Chondrocyte (in vitro differentiated cells): Measurements from ENCODE around the gene HPSE2. TPM values are rescaled to one million over a fixed set of nuclear protein-coding genes. Genes with fewer than 3 reads are reported as not detected.

Source experiments
- DNase-seq: peaks from one replicate; pipeline ENCODE4 v3.0.0; 2021; ENCODE audit warnings: mixed read lengths, low spot score
- H3K27ac Mint-ChIP-seq: one replicate; pipeline ENCODE4 v1.8.0; 2021; ENCODE audit warnings: mild to moderate bottlenecking, moderate library complexity, mixed read lengths; ENCODE audit not compliant: unreplicated experiment
- H3K27me3 Mint-ChIP-seq: 2 replicates; pipeline ENCODE4 v1.8.0; 2021; ENCODE audit warnings: low read depth, mixed read lengths
- H3K36me3 Mint-ChIP-seq: 2 replicates; pipeline ENCODE4 v1.8.0; 2021; ENCODE audit warnings: low read depth, mixed read lengths
- H3K4me1 Mint-ChIP-seq: 2 replicates; pipeline ENCODE4 v1.8.0; 2021; ENCODE audit warnings: low read depth, mild to moderate bottlenecking, mixed read lengths
- H3K4me3 Mint-ChIP-seq: one replicate; pipeline ENCODE4 v1.8.0; 2021; ENCODE audit warnings: mild to moderate bottlenecking, moderate library complexity, mixed read lengths; ENCODE audit not compliant: unreplicated experiment
- H3K9me3 Mint-ChIP-seq: 2 replicates; pipeline ENCODE4 v1.8.0; 2021; ENCODE audit warnings: low read depth, mixed read lengths
- total RNA-seq: library from RNA; stranded (reverse); gene quantifications from 3 replicates; pipeline ENCODE4 v1.2.1, GENCODE V29; 2021
- TF ChIP-seq, protein P1 (sequence below): fragments of 200-600 bp; sonication (generic); IDR thresholded peaks from 2 replicates; pipeline ENCODE4 v1.5.0; 2021; ENCODE audit warnings: antibody characterized with exemption, mild to moderate bottlenecking, moderate library complexity

Gene HPSE2
- total RNA-seq, 1 donor from 2014 or later: not detected

DNA sequence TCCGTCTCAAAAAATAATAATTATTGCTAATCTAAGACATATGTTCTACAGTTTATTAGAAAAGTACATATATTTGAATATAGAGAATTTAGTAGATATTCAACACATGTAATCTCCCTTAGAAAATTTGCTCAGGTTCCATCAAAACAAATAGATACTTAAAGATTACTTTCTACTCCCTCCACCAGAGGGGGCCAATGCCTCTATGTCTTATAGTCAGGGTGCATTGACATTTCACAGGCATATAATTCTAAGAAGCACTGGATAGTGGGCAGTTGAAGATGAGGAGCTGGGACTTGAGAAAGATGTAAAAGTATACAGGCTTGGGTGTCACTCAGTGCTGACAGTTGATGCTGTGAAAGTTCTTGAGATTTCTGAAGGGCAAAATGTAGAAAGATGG, 487.4 kb downstream of the HPSE2 start:
- Mint-ChIP-seq H3K36me3 (no peaks in the 10 kb centered on the region), H3K27me3 (no peaks in the 10 kb centered on the region), H3K27ac (no peak overlapping the region)

DNA sequence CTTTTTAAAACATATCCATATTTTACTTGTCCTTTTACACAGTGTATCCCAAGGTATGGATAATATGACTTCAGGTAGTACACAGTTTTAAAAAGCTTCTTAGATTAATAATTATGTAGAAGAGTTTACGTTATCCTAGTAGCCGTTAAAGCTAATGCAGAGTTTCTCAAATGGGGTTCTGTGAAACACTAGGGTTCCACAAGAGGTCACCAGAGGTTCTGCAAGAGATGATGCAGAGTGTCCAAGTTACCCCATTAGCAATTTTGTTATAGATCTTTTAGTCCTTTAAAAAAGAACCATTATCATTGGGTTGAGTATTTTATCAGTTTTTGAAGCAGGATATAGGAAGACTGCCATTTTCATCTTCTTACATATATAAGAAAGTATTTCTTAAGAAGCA, 490.0 kb downstream of the HPSE2 start:
- TF ChIP-seq, protein P1, sequence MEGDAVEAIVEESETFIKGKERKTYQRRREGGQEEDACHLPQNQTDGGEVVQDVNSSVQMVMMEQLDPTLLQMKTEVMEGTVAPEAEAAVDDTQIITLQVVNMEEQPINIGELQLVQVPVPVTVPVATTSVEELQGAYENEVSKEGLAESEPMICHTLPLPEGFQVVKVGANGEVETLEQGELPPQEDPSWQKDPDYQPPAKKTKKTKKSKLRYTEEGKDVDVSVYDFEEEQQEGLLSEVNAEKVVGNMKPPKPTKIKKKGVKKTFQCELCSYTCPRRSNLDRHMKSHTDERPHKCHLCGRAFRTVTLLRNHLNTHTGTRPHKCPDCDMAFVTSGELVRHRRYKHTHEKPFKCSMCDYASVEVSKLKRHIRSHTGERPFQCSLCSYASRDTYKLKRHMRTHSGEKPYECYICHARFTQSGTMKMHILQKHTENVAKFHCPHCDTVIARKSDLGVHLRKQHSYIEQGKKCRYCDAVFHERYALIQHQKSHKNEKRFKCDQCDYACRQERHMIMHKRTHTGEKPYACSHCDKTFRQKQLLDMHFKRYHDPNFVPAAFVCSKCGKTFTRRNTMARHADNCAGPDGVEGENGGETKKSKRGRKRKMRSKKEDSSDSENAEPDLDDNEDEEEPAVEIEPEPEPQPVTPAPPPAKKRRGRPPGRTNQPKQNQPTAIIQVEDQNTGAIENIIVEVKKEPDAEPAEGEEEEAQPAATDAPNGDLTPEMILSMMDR: no peak
- no peaks in the 10 kb centered on the region for H3K27me3 Mint-ChIP-seq
- H3K4me3 Mint-ChIP-seq: no peak overlapping the region
- DNase-seq: no peak
- no peaks in the 10 kb centered on the region for H3K9me3 Mint-ChIP-seq
- H3K4me1 Mint-ChIP-seq: no peaks in the 10 kb centered on the region
- no peak overlapping the region for H3K27ac Mint-ChIP-seq
- no peaks in the 10 kb centered on the region for H3K36me3 Mint-ChIP-seq

More for the DNA sequence above, 487.4 kb downstream of the HPSE2 start:
- no peak for DNase-seq
- no peaks in the 10 kb centered on the region for H3K4me1 Mint-ChIP-seq
- peaks cover 7% of the 10 kb centered on the region for H3K9me3 Mint-ChIP-seq
- TF ChIP-seq, protein P1: peak; percentile 59
- H3K4me3 Mint-ChIP-seq: no peak overlapping the region

DNA sequence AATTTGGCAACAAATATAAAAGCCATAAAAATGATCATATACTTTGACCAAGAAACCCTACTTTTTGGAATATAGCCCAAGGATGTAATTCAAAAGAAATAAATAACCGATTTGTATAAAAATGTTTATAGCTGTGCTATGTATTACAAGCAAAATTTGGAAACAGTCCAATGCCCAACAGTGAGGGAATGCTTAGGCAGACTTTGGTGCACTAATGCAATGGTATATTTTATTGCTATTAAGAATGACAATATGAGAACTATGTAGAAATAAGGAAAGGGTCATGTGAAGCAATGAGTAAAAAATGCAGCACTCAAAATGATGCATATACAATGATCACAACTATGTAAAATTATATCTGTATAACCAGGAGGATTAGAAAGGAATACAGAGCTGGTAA, 515.1 kb downstream of the HPSE2 start:
- Mint-ChIP-seq H3K9me3 (no peaks in the 10 kb centered on the region), H3K27ac (no peak overlapping the region), H3K27me3 (peaks cover 1% of the 10 kb centered on the region), H3K36me3 (no peaks in the 10 kb centered on the region), H3K4me1 (no peaks in the 10 kb centered on the region), H3K4me3 (no peak overlapping the region)
- no peak for DNase-seq
- TF ChIP-seq, protein P1: no peak

DNA sequence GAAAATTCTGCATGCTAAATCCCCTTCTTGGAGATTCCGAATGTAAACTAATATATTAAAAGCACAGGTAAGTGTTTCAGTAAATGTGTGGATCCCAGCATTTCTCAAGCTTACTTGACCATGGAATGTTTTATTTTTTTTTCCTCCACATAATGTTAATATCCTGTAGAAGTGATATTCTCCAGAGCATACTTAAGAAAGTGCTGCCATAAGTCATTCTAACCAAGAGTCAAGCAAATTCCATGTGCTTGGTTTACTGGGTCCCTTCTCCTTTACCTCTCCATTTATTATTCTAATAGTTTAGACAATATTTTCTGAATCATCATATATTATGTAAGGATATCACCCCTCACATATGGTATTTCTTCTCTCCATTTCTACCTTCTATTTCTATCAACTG, 522.1 kb downstream of the HPSE2 start:
- no peak for DNase-seq
- H3K27me3 Mint-ChIP-seq: peaks cover 9% of the 10 kb centered on the region
- TF ChIP-seq, protein P1: no peak
- H3K36me3 Mint-ChIP-seq: no peaks in the 10 kb centered on the region
- no peak overlapping the region for H3K4me3 Mint-ChIP-seq
- H3K4me1 Mint-ChIP-seq: no peaks in the 10 kb centered on the region
- H3K27ac Mint-ChIP-seq: no peak overlapping the region
- H3K9me3 Mint-ChIP-seq: no peaks in the 10 kb centered on the region

DNA sequence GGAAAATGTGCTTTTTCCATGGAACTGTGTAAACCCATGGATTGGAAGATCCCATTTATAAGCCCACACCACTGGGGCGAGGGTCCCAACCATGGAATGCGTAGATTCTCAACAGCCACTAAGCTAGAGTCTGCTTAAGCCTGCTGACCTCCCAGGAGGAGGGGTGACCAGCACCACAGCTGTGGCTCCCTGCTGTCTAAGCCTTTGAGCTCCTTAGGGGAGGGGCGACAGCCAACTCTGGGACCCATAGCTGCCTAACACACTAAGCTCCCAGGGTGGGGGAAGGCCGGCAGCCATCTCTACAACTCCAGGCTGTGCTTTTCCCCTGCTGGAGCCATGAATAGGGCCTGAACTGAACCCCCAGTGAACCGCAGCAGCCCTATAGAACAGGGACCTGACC, 539.1 kb downstream of the HPSE2 start:
- TF ChIP-seq, protein P1: no peak
- H3K27me3 Mint-ChIP-seq: peaks cover 5% of the 10 kb centered on the region
- H3K4me1 Mint-ChIP-seq: no peaks in the 10 kb centered on the region
- H3K4me3 Mint-ChIP-seq: no peak overlapping the region
- H3K36me3 Mint-ChIP-seq: no peaks in the 10 kb centered on the region
- no peak for DNase-seq
- H3K27ac Mint-ChIP-seq: no peak overlapping the region
- peaks cover 9% of the 10 kb centered on the region for H3K9me3 Mint-ChIP-seq
